Adrenal gland (tissue), 12 donors: ENCODE results near the gene PRKAR1B. TPM values are rescaled to one million over a fixed set of nuclear protein-coding genes. Genes with fewer than 3 reads are reported as not detected.

Source experiments
- DNase-seq, 7 donors: peaks; one replicate each; pipeline ENCODE4 v3.0.0-alpha.2; 2019 to 2020
- H3K27ac ChIP-seq, 5 donors: fragments of 200-600 bp; sonication (generic) in 4 of 5; 1 replicate in 3 of 5; 2 replicates in 2 of 5; pipeline versions ENCODE4 v1.5.1 to v1.8.0; 2016 to 2020; ENCODE audit warnings: mild to moderate bottlenecking in 1 of 5
- H3K27me3 ChIP-seq: fragments of 200-600 bp; 2 replicates; pipeline ENCODE4 v1.8.0; 2021
- H3K36me3 ChIP-seq, 2 donors: fragments of 200-600 bp; replicated peaks in 1 of 2; 1 replicate in 1 of 2; 2 replicates in 1 of 2; pipeline versions ENCODE4 v1.5.1 to v1.8.0; 2018 to 2022
- H3K4me1 ChIP-seq, 2 donors: fragments of 200-600 bp; replicated peaks in 1 of 2; 1 replicate in 1 of 2; 2 replicates in 1 of 2; pipeline versions ENCODE4 v1.5.1 to v1.8.0; 2018 to 2021
- H3K4me3 ChIP-seq, 4 donors: fragments of 200-600 bp; sonication (generic) in 3 of 4; one replicate each; pipeline ENCODE4 v1.5.1; 2016 to 2018
- H3K9me3 ChIP-seq, 3 donors: fragments of 200-600 bp; sonication (generic) in 1 of 3; replicated peaks in 1 of 3; 1 replicate in 2 of 3; 2 replicates in 1 of 3; pipeline versions ENCODE4 v1.5.1 to v1.8.0; 2016 to 2021
- CTCF ChIP-seq, 6 experiments: fragments of 450-650 bp in 4 of 6; fragments of 200-600 bp in 2 of 6; sonication (generic) in 1 of 6; IDR thresholded peaks; 1 replicate in 5 of 6; 2 replicates in 1 of 6; pipeline versions ENCODE4 v1.5.1 to v1.8.0; 2016 to 2021; ENCODE audit warnings: antibody characterized with exemption in 6 of 6, mild to moderate bottlenecking in 2 of 6, moderate library complexity in 1 of 6
- POLR2A ChIP-seq, 2 donors: fragments of 450-650 bp; IDR thresholded peaks; one replicate each; pipeline ENCODE4 v1.6.1; 2017; ENCODE audit warnings: antibody characterized with exemption in 2 of 2, mild to moderate bottlenecking in 2 of 2, moderate library complexity in 1 of 2
- WGBS, 4 donors: extraction: QIAGEN DNeasy Blood & Tissue Kit in 2 of 4; methylation state at CpG; one replicate each; pipeline versions ENCODE4 v1.1.5 to v1.1.7; 2013 to 2017; 5-methylcytosine and 5-hydroxymethylcytosine counted together
- intact Hi-C, 2 donors: fragments of 100-400 bp; cut with DNase I; formaldehyde crosslinking; loops; one replicate each; pipeline versions ENCODE4 v1.14.1 to v1.15.0; 2022 to 2023
- polyA plus RNA-seq, 3 donors: library from polyadenylated mRNA; stranded (reverse); fragments of 200-250 nt in 2 of 3; fragments of 350-450 nt in 1 of 3; fragmentation: Illumina TruSeq in 1 of 3; extraction: RNeasy Lipid Tissue Mini Kit (QIAGEN cat#74804) in 1 of 3; gene quantifications; one replicate each; pipeline ENCODE4 v1.2.3, GENCODE V29; 2013 to 2014
- total RNA-seq, 9 donors: library from RNA; depleted of rRNA in 4 of 9; stranded (reverse); fragments of >200 nt in 4 of 9; fragments of 120-200 nt in 1 of 9; fragmentation: NEBNext Ultra II Directional in 1 of 9; extraction: Animal tissue kit (Norgen Biotek cat#: 25700) in 1 of 9; gene quantifications; one replicate each; pipeline versions ENCODE4 v1.1.0 to v1.2.4, GENCODE V29; 2013 to 2023
- donor health status: healthy with polysubstance abuse.
- donor health status: Bipolar disorder and iron deficiency.
- donor health status: DM: yes; HTN: yes; CAD: no.
- donor health status: DM: no; HTN: no; CAD: no.
- donor health status: DM: no; HTN: no; CAD: no.
- donor health status: DM: yes; HTN: yes; CAD: no.

The PRKAR1B gene
- total and polyA plus RNA-seq, 12 donors = 5.2 to 21.5 (median 11.7) TPM

- intact Hi-C loops = loop anchor here (5.0 to 10.0 kb wide), 2 partner anchors 211 to 213 kb away; partner anchors contain the start of gene PDGFA (in 2 of the 2)
Measured at GRCh38 chr7:727806-728460, 852 bp upstream of the PRKAR1B start.

GRCh38 chr7:726854-727103 lies 302 bp downstream of the PRKAR1B start:
- DNase-seq = no peak
- Histone ChIP-seq H3K27me3 (no peaks in the 10 kb centered on the region), H3K36me3 (no peaks in the 10 kb centered on the region), H3K27ac (peak overlapping the region in 1 of 5 donors; percentile 73), H3K4me3 (peak overlapping the region; percentile 37 to 91 (median 62)), H3K9me3 (no peaks in the 10 kb centered on the region), H3K4me1 (peaks cover 13 to 18% of the 10 kb centered on the region in 2 donors)
- 0% methylated on average over 24 to 39 of the region's 39 CpGs; no CpG with 5 or more reads in 1 of the 4 donors for WGBS, 4 donors
- TF ChIP-seq POLR2A (IDR thresholded peaks at IDR 0.05) (no peak), CTCF (IDR thresholded peaks at IDR 0.05) (no peak)
- intact Hi-C loops = loop anchor here (5.0 to 10.0 kb wide), 2 partner anchors 209 to 212 kb away; partner anchors contain the start of gene PDGFA (in 2 of the 2)

More at GRCh38 chr7:727806-728460, 852 bp upstream of the PRKAR1B start:
- H3K4me1 ChIP-seq = peaks cover 13 to 18% of the 10 kb centered on the region in 2 donors
- TF ChIP-seq CTCF (IDR thresholded peaks at IDR 0.05) (no peak), POLR2A (IDR thresholded peaks at IDR 0.05) (no peak)
- peak overlapping the region in 1 of 4 donors; percentile 91 for H3K4me3 ChIP-seq
- 43 to 52% (median 48%) methylated on average over 18 to 21 of the region's 21 CpGs for WGBS, 4 donors
- H3K9me3 ChIP-seq = no peaks in the 10 kb centered on the region
- no peaks in the 10 kb centered on the region for H3K27me3 ChIP-seq
- no peak for DNase-seq
- H3K36me3 ChIP-seq = no peaks in the 10 kb centered on the region
- no peak overlapping the region for H3K27ac ChIP-seq

GRCh38 chr7:726084-726853 lies 812 bp downstream of the PRKAR1B start, which contains the start of gene DNAAF5:
Gene DNAAF5 (plus strand): TSS chr7:726699. CDS start chr7:726721, 22 bp downstream.
- WGBS, 4 donors = 6 to 56% (median 8%) methylated on average over 7 to 56 of the region's 56 CpGs
- peak; percentile 80 to 91 (median 85) for DNase-seq
- H3K36me3 ChIP-seq = no peaks in the 10 kb centered on the region
- H3K27ac ChIP-seq = peak within 1 kb of the TSS in 2 of 5 donors; percentile 38 to 73
- H3K9me3 ChIP-seq = no peaks in the 10 kb centered on the region
- H3K27me3 ChIP-seq = no peaks in the 10 kb centered on the region
- H3K4me1 ChIP-seq = peaks cover 13 to 18% of the 10 kb centered on the region in 2 donors
- TF ChIP-seq POLR2A (IDR thresholded peaks at IDR 0.05) = peak in 1 of 2 donors; percentile 24
- no peak for TF ChIP-seq CTCF (IDR thresholded peaks at IDR 0.05)
- intact Hi-C loops = loop anchor here (5.0 to 10.0 kb wide), 2 partner anchors 209 to 211 kb away; partner anchors contain the start of gene PDGFA (in 2 of the 2)
- H3K4me3 ChIP-seq = peak within 1 kb of the TSS; percentile 37 to 91 (median 62)
